ENCODE results near the gene ERC2.

DNA sequence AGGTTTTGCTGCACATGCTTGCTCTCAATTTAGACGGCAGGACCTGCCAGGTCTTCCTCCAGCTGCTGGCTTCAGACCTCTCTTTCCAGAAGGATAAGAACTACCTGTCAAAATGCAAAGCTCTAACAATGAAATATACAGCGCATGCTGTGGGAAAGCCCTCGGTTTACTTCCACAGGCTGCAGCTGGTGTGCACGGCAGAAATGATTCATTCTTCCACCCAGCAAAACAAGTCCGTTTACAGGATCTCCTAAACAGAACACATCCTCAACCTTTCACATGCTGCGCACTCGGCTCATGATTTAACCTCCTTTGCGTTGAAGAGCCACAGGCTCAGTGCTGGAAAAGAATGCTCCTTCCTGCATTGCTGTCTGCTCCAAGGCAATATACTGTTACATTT is 888.8 kb downstream of the ERC2 start:
- TF ChIP-seq, protein P1, sequence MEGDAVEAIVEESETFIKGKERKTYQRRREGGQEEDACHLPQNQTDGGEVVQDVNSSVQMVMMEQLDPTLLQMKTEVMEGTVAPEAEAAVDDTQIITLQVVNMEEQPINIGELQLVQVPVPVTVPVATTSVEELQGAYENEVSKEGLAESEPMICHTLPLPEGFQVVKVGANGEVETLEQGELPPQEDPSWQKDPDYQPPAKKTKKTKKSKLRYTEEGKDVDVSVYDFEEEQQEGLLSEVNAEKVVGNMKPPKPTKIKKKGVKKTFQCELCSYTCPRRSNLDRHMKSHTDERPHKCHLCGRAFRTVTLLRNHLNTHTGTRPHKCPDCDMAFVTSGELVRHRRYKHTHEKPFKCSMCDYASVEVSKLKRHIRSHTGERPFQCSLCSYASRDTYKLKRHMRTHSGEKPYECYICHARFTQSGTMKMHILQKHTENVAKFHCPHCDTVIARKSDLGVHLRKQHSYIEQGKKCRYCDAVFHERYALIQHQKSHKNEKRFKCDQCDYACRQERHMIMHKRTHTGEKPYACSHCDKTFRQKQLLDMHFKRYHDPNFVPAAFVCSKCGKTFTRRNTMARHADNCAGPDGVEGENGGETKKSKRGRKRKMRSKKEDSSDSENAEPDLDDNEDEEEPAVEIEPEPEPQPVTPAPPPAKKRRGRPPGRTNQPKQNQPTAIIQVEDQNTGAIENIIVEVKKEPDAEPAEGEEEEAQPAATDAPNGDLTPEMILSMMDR (IDR thresholded peaks at IDR 0.05; ENCODE audit: insufficient read depth, low read length, poor library complexity, severe bottlenecking) = no peak
- TF ChIP-seq EZH2phosphoT487 (conservative IDR thresholded peaks at IDR 0.05; ENCODE audit: low read length) = no peak

Data from SU-DHL-6 (cell line).